GM12891 (cell line): ENCODE data around the gene CLDN8.

Source experiments
- POLR2A ChIP-seq: IDR thresholded peaks from 2 replicates; pipeline ENCODE4 v1.6.1; 2011; ENCODE audit warnings: low read depth, low read length, control low read depth
- TAF1 ChIP-seq: IDR thresholded peaks from 2 replicates; pipeline ENCODE4 v1.6.1; 2011; ENCODE audit warnings: low read depth, low read length, control low read depth

GRCh38 chr21:30243691-30244090 is 27.8 kb upstream of the CLDN8 start:
- no peak for TF ChIP-seq POLR2A
- TF ChIP-seq TAF1: no peak
